BLaER1 (cell line): ENCODE data around the gene STK10.

Source experiments
- H3K27ac ChIP-seq: shearing (Covaris generic); formaldehyde crosslinking; 2 replicates; pipeline ENCODE4 v1.8.1; 2022
- H3K27me3 ChIP-seq: shearing (Covaris generic); formaldehyde crosslinking; 2 replicates; pipeline ENCODE4 v1.8.1; 2022
- H3K36me3 ChIP-seq: shearing (Covaris generic); formaldehyde crosslinking; 2 replicates; pipeline ENCODE4 v1.8.1; 2022
- H3K4me1 ChIP-seq: shearing (Covaris generic); formaldehyde crosslinking; 2 replicates; pipeline ENCODE4 v1.8.1; 2022
- H3K4me2 ChIP-seq: shearing (Covaris generic); formaldehyde crosslinking; 2 replicates; pipeline ENCODE4 v1.8.1; 2022
- H3K4me3 ChIP-seq: shearing (Covaris generic); formaldehyde crosslinking; 2 replicates; pipeline ENCODE4 v1.8.1; 2022
- H3K9ac ChIP-seq: shearing (Covaris generic); formaldehyde crosslinking; 2 replicates; pipeline ENCODE4 v1.8.1; 2022
- H3K9me3 ChIP-seq: shearing (Covaris generic); formaldehyde crosslinking; 2 replicates; pipeline ENCODE4 v1.8.1; 2022
- H4K20me1 ChIP-seq: shearing (Covaris generic); formaldehyde crosslinking; 2 replicates; pipeline ENCODE4 v1.8.1; 2022
- Cebpa-rat ChIP-seq: shearing (Covaris generic); IDR thresholded peaks from 2 replicates; pipeline ENCODE4 v1.8.1; 2022

STK10 gene

GRCh38 chr5:172086194-172086975 is 101.6 kb downstream of the STK10 start:
- Histone ChIP-seq H3K9ac (no peak overlapping the region), H3K4me3 (no peak overlapping the region), H4K20me1 (no peaks in the 10 kb centered on the region)

GRCh38 chr5:172085738-172086137 is 102.3 kb downstream of the STK10 start:
- Histone ChIP-seq H3K27me3 (no peaks in the 10 kb centered on the region), H3K4me2 (no peak overlapping the region), H3K36me3 (peaks cover 59% of the 10 kb centered on the region), H4K20me1 (no peaks in the 10 kb centered on the region), H3K9me3 (no peaks in the 10 kb centered on the region), H3K9ac (no peak overlapping the region), H3K27ac (no peak overlapping the region), H3K4me1 (no peaks in the 10 kb centered on the region), H3K4me3 (no peak overlapping the region)
- no peak for TF ChIP-seq Cebpa-rat

More at GRCh38 chr5:172086194-172086975, 101.6 kb downstream of the STK10 start:
- H3K36me3 ChIP-seq, result peaks cover 59% of the 10 kb centered on the region
- H3K27me3 ChIP-seq, result no peaks in the 10 kb centered on the region
- H3K9me3 ChIP-seq, result no peaks in the 10 kb centered on the region
- H3K4me2 ChIP-seq, result no peak overlapping the region
- no peaks in the 10 kb centered on the region for H3K4me1 ChIP-seq
- no peak for TF ChIP-seq Cebpa-rat
- H3K27ac ChIP-seq, result no peak overlapping the region

DNA sequence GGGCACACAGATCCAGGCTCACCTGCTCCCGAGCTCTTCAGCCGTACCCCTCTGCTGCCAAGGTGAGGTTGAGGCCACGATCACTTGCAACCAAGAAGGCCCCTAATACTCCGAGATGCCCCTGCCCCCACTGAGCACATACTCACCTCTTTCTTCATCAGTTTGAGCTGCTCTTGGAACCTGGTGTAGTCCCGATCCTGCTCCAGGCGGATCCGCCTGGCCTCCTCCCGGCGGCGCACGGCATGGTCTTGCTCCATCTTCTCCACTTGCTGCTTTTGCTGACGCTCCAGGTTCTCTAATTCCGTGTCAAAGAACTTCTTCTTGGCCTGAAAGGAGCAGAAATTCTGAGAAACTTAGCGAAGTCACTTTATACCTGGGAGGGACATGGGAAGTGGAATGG is 105.8 kb downstream of the STK10 start:
- Histone ChIP-seq H3K36me3 (peaks cover 71% of the 10 kb centered on the region), H4K20me1 (no peaks in the 10 kb centered on the region)
- TF ChIP-seq Cebpa-rat, result no peak

DNA sequence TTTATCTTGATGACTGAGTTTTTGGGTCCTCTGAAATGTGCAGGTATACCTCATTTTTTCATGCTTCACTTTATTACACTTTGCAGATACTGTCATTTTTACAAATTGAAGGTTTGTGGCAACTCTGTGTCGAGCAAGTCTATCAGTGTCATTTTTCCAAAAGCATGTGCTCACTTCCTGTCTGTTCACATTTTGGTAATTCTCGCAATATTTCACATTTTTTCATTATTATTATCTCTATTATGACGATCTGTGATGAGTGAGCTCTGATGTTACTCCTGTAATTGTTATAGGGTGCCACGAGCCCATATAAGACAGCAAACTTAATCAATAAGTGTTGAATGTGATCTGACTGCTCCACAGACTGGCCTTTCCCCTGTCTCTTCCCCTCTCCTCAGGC is 108.1 kb downstream of the STK10 start:
- no peaks in the 10 kb centered on the region for H4K20me1 ChIP-seq
- no peak overlapping the region for H3K27ac ChIP-seq
- no peaks in the 10 kb centered on the region for H3K27me3 ChIP-seq
- H3K9me3 ChIP-seq, result no peaks in the 10 kb centered on the region
- no peak overlapping the region for H3K4me2 ChIP-seq
- TF ChIP-seq Cebpa-rat, result no peak
- no peak overlapping the region for H3K9ac ChIP-seq
- peaks cover 87% of the 10 kb centered on the region for H3K36me3 ChIP-seq
- H3K4me3 ChIP-seq, result no peak overlapping the region
- H3K4me1 ChIP-seq, result no peaks in the 10 kb centered on the region

More for the DNA sequence above, 105.8 kb downstream of the STK10 start:
- Histone ChIP-seq H3K4me2 (no peak overlapping the region), H3K4me1 (no peaks in the 10 kb centered on the region), H3K9ac (no peak overlapping the region), H3K9me3 (no peaks in the 10 kb centered on the region), H3K4me3 (no peak overlapping the region), H3K27ac (no peak overlapping the region), H3K27me3 (no peaks in the 10 kb centered on the region)

- Histone ChIP-seq H3K9me3 (no peaks in the 10 kb centered on the region), H3K4me2 (no peak overlapping the region), H4K20me1 (no peaks in the 10 kb centered on the region), H3K27me3 (no peaks in the 10 kb centered on the region), H3K9ac (no peak overlapping the region), H3K4me1 (no peaks in the 10 kb centered on the region), H3K36me3 (peaks cover 97% of the 10 kb centered on the region), H3K27ac (no peak overlapping the region), H3K4me3 (no peak overlapping the region)
- no peak for TF ChIP-seq Cebpa-rat
These were observed 109.2 kb downstream of the STK10 start for GRCh38 chr5:172078726-172079345.

GRCh38 chr5:172077664-172078425 is 110.2 kb downstream of the STK10 start:
- Histone ChIP-seq H3K4me3 (no peak overlapping the region), H3K4me2 (no peak overlapping the region), H3K36me3 (peaks cover 100% of the 10 kb centered on the region), H4K20me1 (no peaks in the 10 kb centered on the region), H3K27me3 (no peaks in the 10 kb centered on the region), H3K4me1 (no peaks in the 10 kb centered on the region), H3K9me3 (no peaks in the 10 kb centered on the region), H3K9ac (no peak overlapping the region), H3K27ac (no peak overlapping the region)
- TF ChIP-seq Cebpa-rat, result no peak

- H3K4me1 ChIP-seq, result no peaks in the 10 kb centered on the region
- H3K27ac ChIP-seq, result no peak overlapping the region
- TF ChIP-seq Cebpa-rat, result no peak
- H3K4me3 ChIP-seq, result no peak overlapping the region
- no peak overlapping the region for H3K4me2 ChIP-seq
- peaks cover 97% of the 10 kb centered on the region for H3K36me3 ChIP-seq
- H4K20me1 ChIP-seq, result no peaks in the 10 kb centered on the region
- H3K9ac ChIP-seq, result no peak overlapping the region
- no peaks in the 10 kb centered on the region for H3K27me3 ChIP-seq
- no peaks in the 10 kb centered on the region for H3K9me3 ChIP-seq
These were observed 111.2 kb downstream of the STK10 start for GRCh38 chr5:172076761-172077244.

DNA sequence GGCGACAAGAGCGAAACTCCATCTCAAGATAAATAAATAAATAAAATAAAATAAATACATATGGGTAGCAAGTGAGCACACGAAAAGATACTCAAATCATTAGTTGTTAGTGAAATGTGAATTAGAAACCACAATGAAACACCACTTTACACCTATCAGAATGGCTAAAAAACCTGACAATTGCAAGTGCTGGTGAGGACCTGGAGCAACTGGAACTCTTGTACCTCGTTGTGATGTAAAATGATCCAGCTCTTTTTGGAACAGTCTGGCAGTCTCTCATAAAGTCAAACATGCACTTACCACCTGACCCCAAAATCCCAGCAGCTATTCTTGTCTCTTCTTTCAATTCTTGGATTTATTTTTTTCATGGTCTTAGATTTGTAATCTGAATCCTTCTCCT is 112.4 kb downstream of the STK10 start:
- Histone ChIP-seq H3K27me3 (no peaks in the 10 kb centered on the region), H3K27ac (no peak overlapping the region), H3K4me1 (no peaks in the 10 kb centered on the region), H3K36me3 (peaks cover 91% of the 10 kb centered on the region), H3K9ac (no peak overlapping the region), H4K20me1 (0 out of 2 replicates have a peak, but pooled peaks cover 4% of the 10 kb centered on the region), H3K4me3 (no peak overlapping the region), H3K9me3 (no peaks in the 10 kb centered on the region), H3K4me2 (no peak overlapping the region)
- TF ChIP-seq Cebpa-rat, result no peak

DNA sequence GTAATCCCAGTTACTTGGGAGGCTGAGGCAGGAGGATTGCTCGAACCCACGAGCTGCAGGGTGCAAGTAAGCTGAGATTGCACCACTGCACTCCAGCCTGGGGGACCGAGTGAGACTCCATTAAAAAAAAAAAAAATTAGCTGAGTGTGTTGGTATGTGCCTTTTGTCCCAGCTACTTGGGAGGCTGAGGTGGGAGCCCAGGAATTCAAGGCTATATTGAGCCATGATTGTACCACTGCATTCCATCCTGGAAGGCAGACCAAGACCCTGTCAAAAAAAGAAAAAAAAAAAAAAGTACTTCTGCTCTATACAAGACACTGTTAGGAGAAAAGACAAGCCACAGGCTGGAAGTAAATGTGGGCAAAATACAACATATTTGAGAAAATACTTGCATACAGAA is 113.1 kb downstream of the STK10 start:
- Histone ChIP-seq H3K36me3 (peaks cover 84% of the 10 kb centered on the region), H3K9me3 (no peaks in the 10 kb centered on the region), H3K4me2 (no peak overlapping the region), H3K9ac (no peak overlapping the region), H3K27ac (no peak overlapping the region), H4K20me1 (0 out of 2 replicates have a peak, but pooled peaks cover 4% of the 10 kb centered on the region), H3K4me3 (no peak overlapping the region), H3K27me3 (no peaks in the 10 kb centered on the region), H3K4me1 (no peaks in the 10 kb centered on the region)
- no peak for TF ChIP-seq Cebpa-rat
